ENCODE data around the gene PRKN.

The PRKN gene

DNA sequence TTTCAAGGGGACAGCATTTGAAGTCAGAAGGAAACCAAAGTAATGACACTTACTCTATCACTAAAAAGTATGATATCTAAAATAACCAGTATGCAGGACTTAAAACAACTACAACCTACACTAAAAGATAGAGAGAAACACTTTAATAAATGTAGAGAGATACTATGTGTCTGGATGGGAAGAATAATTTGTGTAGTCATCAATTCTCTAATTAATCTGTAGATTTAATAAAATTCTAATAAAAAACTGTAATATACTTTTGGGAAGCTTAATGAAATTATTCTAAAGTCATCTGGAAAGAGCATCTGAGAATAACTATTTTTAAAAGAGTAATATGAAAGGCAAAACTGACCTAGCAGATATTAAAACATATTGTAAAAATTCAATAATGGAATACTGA is 52.1 kb downstream of the PRKN start:
- Histone ChIP-seq H3K79me2 (ENCODE audit: insufficient read depth, low read length) (no peaks in the 10 kb centered on the region), H3K27me3 (ENCODE audit: insufficient read depth, low read length, poor library complexity) (no peaks in the 10 kb centered on the region), H4K20me1 (ENCODE audit: insufficient read depth, low read length) (no peaks in the 10 kb centered on the region), H3K9me3 (ENCODE audit: insufficient read depth, low read length, severe bottlenecking) (no peaks in the 10 kb centered on the region), H3K4me1 (ENCODE audit: insufficient read depth, low read length) (no peaks in the 10 kb centered on the region), H3K36me3 (ENCODE audit: insufficient read depth, low read length) (no peaks in the 10 kb centered on the region), H3K9ac (ENCODE audit: low read depth, low read length) (no peak overlapping the region), H3K4me2 (ENCODE audit: insufficient read depth, low read length) (no peak overlapping the region), H3K4me3 (ENCODE audit: low read depth in 1 of 2, low read length in 2 of 2) (no peak overlapping the region), H2AFZ (ENCODE audit: low read depth, low read length) (no peak overlapping the region), H3K27ac (ENCODE audit: low read length) (no peak overlapping the region)
- TF ChIP-seq, protein P1, sequence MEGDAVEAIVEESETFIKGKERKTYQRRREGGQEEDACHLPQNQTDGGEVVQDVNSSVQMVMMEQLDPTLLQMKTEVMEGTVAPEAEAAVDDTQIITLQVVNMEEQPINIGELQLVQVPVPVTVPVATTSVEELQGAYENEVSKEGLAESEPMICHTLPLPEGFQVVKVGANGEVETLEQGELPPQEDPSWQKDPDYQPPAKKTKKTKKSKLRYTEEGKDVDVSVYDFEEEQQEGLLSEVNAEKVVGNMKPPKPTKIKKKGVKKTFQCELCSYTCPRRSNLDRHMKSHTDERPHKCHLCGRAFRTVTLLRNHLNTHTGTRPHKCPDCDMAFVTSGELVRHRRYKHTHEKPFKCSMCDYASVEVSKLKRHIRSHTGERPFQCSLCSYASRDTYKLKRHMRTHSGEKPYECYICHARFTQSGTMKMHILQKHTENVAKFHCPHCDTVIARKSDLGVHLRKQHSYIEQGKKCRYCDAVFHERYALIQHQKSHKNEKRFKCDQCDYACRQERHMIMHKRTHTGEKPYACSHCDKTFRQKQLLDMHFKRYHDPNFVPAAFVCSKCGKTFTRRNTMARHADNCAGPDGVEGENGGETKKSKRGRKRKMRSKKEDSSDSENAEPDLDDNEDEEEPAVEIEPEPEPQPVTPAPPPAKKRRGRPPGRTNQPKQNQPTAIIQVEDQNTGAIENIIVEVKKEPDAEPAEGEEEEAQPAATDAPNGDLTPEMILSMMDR (IDR thresholded peaks at IDR 0.05; ENCODE audit: borderline replicate concordance, extremely low read depth, low read length, poor library complexity, severe bottlenecking) = no peak
- TF ChIP-seq EZH2 (IDR thresholded peaks at IDR 0.05; ENCODE audit: borderline replicate concordance, low read depth, low read length, severe bottlenecking) = no peak
- ATAC-seq (ENCODE audit: insufficient read depth, low read depth) (no peak), DNase-seq (no peak)

DNA sequence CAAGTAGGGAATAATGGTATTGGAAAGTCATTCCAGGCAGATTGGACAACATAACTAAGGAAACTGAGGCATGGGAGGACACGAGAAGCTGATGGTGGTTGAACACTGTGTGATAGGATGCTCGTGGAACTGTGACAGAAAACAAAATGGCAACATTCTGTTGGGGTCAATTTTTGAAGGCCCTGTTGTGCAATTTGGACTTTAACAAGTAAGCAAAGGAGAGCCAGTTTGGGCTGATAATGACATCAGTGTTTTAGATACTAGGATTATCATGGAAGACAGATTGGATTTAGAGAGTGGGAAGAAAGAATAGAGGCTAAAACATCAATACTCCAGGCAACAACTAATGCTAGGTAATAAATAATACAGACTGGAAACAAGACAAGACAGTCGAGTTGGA is 53.1 kb downstream of the PRKN start:
- Histone ChIP-seq H3K4me1 (ENCODE audit: insufficient read depth, low read length) (no peaks in the 10 kb centered on the region), H3K9ac (ENCODE audit: low read depth, low read length) (no peak overlapping the region), H3K27ac (ENCODE audit: low read length) (no peak overlapping the region), H4K20me1 (ENCODE audit: insufficient read depth, low read length) (no peaks in the 10 kb centered on the region), H3K4me3 (ENCODE audit: low read depth in 1 of 2, low read length in 2 of 2) (no peak overlapping the region), H3K9me3 (ENCODE audit: insufficient read depth, low read length, severe bottlenecking) (no peaks in the 10 kb centered on the region), H3K4me2 (ENCODE audit: insufficient read depth, low read length) (no peak overlapping the region), H3K36me3 (ENCODE audit: insufficient read depth, low read length) (no peaks in the 10 kb centered on the region), H2AFZ (ENCODE audit: low read depth, low read length) (no peak overlapping the region), H3K27me3 (ENCODE audit: insufficient read depth, low read length, poor library complexity) (no peaks in the 10 kb centered on the region), H3K79me2 (ENCODE audit: insufficient read depth, low read length) (no peaks in the 10 kb centered on the region)
- ATAC-seq (ENCODE audit: insufficient read depth, low read depth) = no peak
- no peak for DNase-seq
- TF ChIP-seq, protein P1 (IDR thresholded peaks at IDR 0.05; ENCODE audit: borderline replicate concordance, extremely low read depth, low read length, poor library complexity, severe bottlenecking) = no peak
- no peak for TF ChIP-seq EZH2 (IDR thresholded peaks at IDR 0.05; ENCODE audit: borderline replicate concordance, low read depth, low read length, severe bottlenecking)

GRCh38 chr6:162671580-162672165 is 55.9 kb downstream of the PRKN start:
- Histone ChIP-seq H3K4me1 (ENCODE audit: insufficient read depth, low read length) (no peaks in the 10 kb centered on the region), H2AFZ (ENCODE audit: low read depth, low read length) (no peak overlapping the region), H3K4me2 (ENCODE audit: insufficient read depth, low read length) (no peak overlapping the region), H3K36me3 (ENCODE audit: insufficient read depth, low read length) (no peaks in the 10 kb centered on the region), H3K9ac (ENCODE audit: low read depth, low read length) (no peak overlapping the region), H3K27me3 (ENCODE audit: insufficient read depth, low read length, poor library complexity) (no peaks in the 10 kb centered on the region), H4K20me1 (ENCODE audit: insufficient read depth, low read length) (no peaks in the 10 kb centered on the region), H3K9me3 (ENCODE audit: insufficient read depth, low read length, severe bottlenecking) (no peaks in the 10 kb centered on the region), H3K4me3 (ENCODE audit: low read depth in 1 of 2, low read length in 2 of 2) (no peak overlapping the region), H3K27ac (ENCODE audit: low read length) (no peak overlapping the region), H3K79me2 (ENCODE audit: insufficient read depth, low read length) (no peaks in the 10 kb centered on the region)
- DNase-seq (no peak), ATAC-seq (ENCODE audit: insufficient read depth, low read depth) (no peak)
- TF ChIP-seq, protein P1 (IDR thresholded peaks at IDR 0.05; ENCODE audit: borderline replicate concordance, extremely low read depth, low read length, poor library complexity, severe bottlenecking) = no peak
- TF ChIP-seq EZH2 (IDR thresholded peaks at IDR 0.05; ENCODE audit: borderline replicate concordance, low read depth, low read length, severe bottlenecking) = no peak

DNA sequence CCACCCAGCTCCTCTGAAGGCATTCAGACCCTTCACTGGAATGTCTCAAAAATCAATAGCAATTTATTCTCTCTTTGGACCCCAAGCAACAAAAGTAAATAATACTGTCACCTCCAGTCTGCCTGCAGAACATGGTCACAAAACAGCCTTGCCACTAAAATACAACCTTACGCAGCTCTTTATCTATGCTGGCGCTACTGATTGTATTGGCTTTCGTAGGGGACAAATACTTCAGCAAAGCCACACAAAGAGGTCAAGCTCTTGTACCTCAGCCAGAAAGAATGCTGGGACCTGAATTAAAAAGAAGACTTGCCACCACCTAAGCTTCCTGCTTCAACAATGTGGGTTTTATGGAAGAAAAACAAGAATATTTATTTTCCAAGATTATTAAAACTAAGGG is 57.2 kb downstream of the PRKN start:
- ATAC-seq (ENCODE audit: insufficient read depth, low read depth) (no peak), DNase-seq (no peak)
- H2AFZ ChIP-seq (ENCODE audit: low read depth, low read length) = no peak overlapping the region
- H3K4me1 ChIP-seq (ENCODE audit: insufficient read depth, low read length) = no peaks in the 10 kb centered on the region
- no peaks in the 10 kb centered on the region for H4K20me1 ChIP-seq (ENCODE audit: insufficient read depth, low read length)
- no peaks in the 10 kb centered on the region for H3K27me3 ChIP-seq (ENCODE audit: insufficient read depth, low read length, poor library complexity)
- H3K4me3 ChIP-seq (ENCODE audit: low read depth in 1 of 2, low read length in 2 of 2) = no peak overlapping the region
- no peak overlapping the region for H3K9ac ChIP-seq (ENCODE audit: low read depth, low read length)
- no peak overlapping the region for H3K4me2 ChIP-seq (ENCODE audit: insufficient read depth, low read length)
- no peaks in the 10 kb centered on the region for H3K9me3 ChIP-seq (ENCODE audit: insufficient read depth, low read length, severe bottlenecking)
- TF ChIP-seq, protein P1 (IDR thresholded peaks at IDR 0.05; ENCODE audit: borderline replicate concordance, extremely low read depth, low read length, poor library complexity, severe bottlenecking) = no peak
- TF ChIP-seq EZH2 (IDR thresholded peaks at IDR 0.05; ENCODE audit: borderline replicate concordance, low read depth, low read length, severe bottlenecking) = no peak
- no peaks in the 10 kb centered on the region for H3K36me3 ChIP-seq (ENCODE audit: insufficient read depth, low read length)
- H3K79me2 ChIP-seq (ENCODE audit: insufficient read depth, low read length) = no peaks in the 10 kb centered on the region
- no peak overlapping the region for H3K27ac ChIP-seq (ENCODE audit: low read length)

Measured in DND-41 (cell line).